Activated CD4-positive, alpha-beta T cell treated with anti-CD3 and anti-CD28 coated beads, Interleukin-2, amount 10 ng/mL, durations not matched to agents 24 days and 14 days (primary cell): ENCODE results near the gene MX1. TPM values are rescaled to one million over a fixed set of nuclear protein-coding genes. Genes with fewer than 3 reads are reported as not detected.
"Not testable (repeated sequence)": the region's sequence is repeated elsewhere in the genome, so short reads cannot be mapped to it uniquely, and the experiment has no call there.

Experiments used
- DNase-seq: peaks from one replicate; pipeline ENCODE4 v3.0.0; 2022
- H3K27ac Mint-ChIP-seq: one replicate; pipeline ENCODE4 v1.8.0; 2022; ENCODE audit warnings: mild to moderate bottlenecking, mixed read lengths
- H3K27me3 Mint-ChIP-seq: one replicate; pipeline ENCODE4 v1.8.0; 2022; ENCODE audit warnings: mixed read lengths
- H3K36me3 Mint-ChIP-seq: one replicate; pipeline ENCODE4 v1.8.0; 2022; ENCODE audit warnings: low read depth, mild to moderate bottlenecking, mixed read lengths
- H3K4me1 Mint-ChIP-seq: one replicate; pipeline ENCODE4 v1.8.0; 2021; ENCODE audit warnings: mixed read lengths
- H3K4me3 Mint-ChIP-seq: one replicate; pipeline ENCODE4 v1.8.0; 2022; ENCODE audit warnings: mild to moderate bottlenecking, moderate library complexity, mixed read lengths
- H3K9me3 Mint-ChIP-seq: one replicate; pipeline ENCODE4 v1.8.0; 2021; ENCODE audit warnings: mixed read lengths
- intact Hi-C: fragments of 100-400 bp; cut with micrococcal nuclease; formaldehyde crosslinking; loops from one replicate; pipeline ENCODE4 v1.15.1; 2023
- total RNA-seq: library from RNA; stranded (reverse); gene quantifications from 2 replicates; pipeline ENCODE4 v1.2.3, GENCODE V29; 2022

The MX1 gene
- total RNA-seq, 1 donor from 2014 or later = 88.8 TPM

- H3K36me3 Mint-ChIP-seq = peaks cover 75% of the 10 kb centered on the region
- no peak for DNase-seq
- no peaks in the 10 kb centered on the region for H3K27me3 Mint-ChIP-seq
- H3K9me3 Mint-ChIP-seq = no peaks in the 10 kb centered on the region
- H3K4me1 Mint-ChIP-seq = no peaks in the 10 kb centered on the region
- intact Hi-C loops = no loop called here
- no peak overlapping the region for H3K27ac Mint-ChIP-seq
- no peak overlapping the region for H3K4me3 Mint-ChIP-seq
Observed at GRCh38 chr21:41398831-41399230, 27.2 kb upstream of the MX1 start.

GRCh38 chr21:41399246-41399800 is 26.7 kb upstream of the MX1 start:
- Mint-ChIP-seq H3K36me3 (peaks cover 71% of the 10 kb centered on the region), H3K27ac (no peak overlapping the region), H3K4me3 (no peak overlapping the region), H3K9me3 (no peaks in the 10 kb centered on the region), H3K27me3 (no peaks in the 10 kb centered on the region), H3K4me1 (no peaks in the 10 kb centered on the region)
- intact Hi-C loops = no loop called here
- DNase-seq = no peak

- H3K4me3 Mint-ChIP-seq = no peak overlapping the region
- no peaks in the 10 kb centered on the region for H3K4me1 Mint-ChIP-seq
- intact Hi-C loops = no loop called here
- peaks cover 73% of the 10 kb centered on the region for H3K36me3 Mint-ChIP-seq
- no peaks in the 10 kb centered on the region for H3K9me3 Mint-ChIP-seq
- no peak for DNase-seq
- H3K27me3 Mint-ChIP-seq = no peaks in the 10 kb centered on the region
- H3K27ac Mint-ChIP-seq = no peak overlapping the region
Observed at GRCh38 chr21:41402231-41402630, 23.8 kb upstream of the MX1 start.

- peaks cover 73% of the 10 kb centered on the region for H3K36me3 Mint-ChIP-seq
Observed at GRCh38 chr21:41402796-41403195, 23.2 kb upstream of the MX1 start.

GRCh38 chr21:41403331-41403730 is 22.7 kb upstream of the MX1 start:
- H3K36me3 Mint-ChIP-seq = peaks cover 75% of the 10 kb centered on the region
- intact Hi-C loops = no loop called here
- no peaks in the 10 kb centered on the region for H3K4me1 Mint-ChIP-seq
- no peaks in the 10 kb centered on the region for H3K27me3 Mint-ChIP-seq
- DNase-seq = no peak
- no peak overlapping the region for H3K27ac Mint-ChIP-seq
- H3K4me3 Mint-ChIP-seq = no peak overlapping the region
- H3K9me3 Mint-ChIP-seq = no peaks in the 10 kb centered on the region

More at GRCh38 chr21:41402796-41403195, 23.2 kb upstream of the MX1 start:
- intact Hi-C loops = no loop called here
- H3K9me3 Mint-ChIP-seq = no peaks in the 10 kb centered on the region
- no peaks in the 10 kb centered on the region for H3K4me1 Mint-ChIP-seq
- H3K27me3 Mint-ChIP-seq = no peaks in the 10 kb centered on the region
- H3K27ac Mint-ChIP-seq = no peak overlapping the region
- no peak for DNase-seq
- no peak overlapping the region for H3K4me3 Mint-ChIP-seq

- intact Hi-C loops = no loop called here
- Mint-ChIP-seq H3K27ac (no peak overlapping the region), H3K9me3 (no peaks in the 10 kb centered on the region), H3K4me1 (peaks cover 2% of the 10 kb centered on the region), H3K4me3 (no peak overlapping the region), H3K27me3 (no peaks in the 10 kb centered on the region), H3K36me3 (peaks cover 75% of the 10 kb centered on the region)
- no peak for DNase-seq
Observed at GRCh38 chr21:41403966-41404365, 22.1 kb upstream of the MX1 start.

GRCh38 chr21:41405321-41405720 is 20.7 kb upstream of the MX1 start:
- H3K27ac Mint-ChIP-seq = no peak overlapping the region
- peaks cover 77% of the 10 kb centered on the region for H3K36me3 Mint-ChIP-seq
- no peaks in the 10 kb centered on the region for H3K27me3 Mint-ChIP-seq
- intact Hi-C loops = no loop called here
- no peak for DNase-seq
- no peaks in the 10 kb centered on the region for H3K9me3 Mint-ChIP-seq
- H3K4me1 Mint-ChIP-seq = peaks cover 2% of the 10 kb centered on the region
- no peak overlapping the region for H3K4me3 Mint-ChIP-seq

- no peaks in the 10 kb centered on the region for H3K27me3 Mint-ChIP-seq
- no peak overlapping the region for H3K27ac Mint-ChIP-seq
- no peaks in the 10 kb centered on the region for H3K9me3 Mint-ChIP-seq
- no peak for DNase-seq
- peaks cover 6% of the 10 kb centered on the region for H3K4me1 Mint-ChIP-seq
- intact Hi-C loops = no loop called here
- no peak overlapping the region for H3K4me3 Mint-ChIP-seq
- peaks cover 79% of the 10 kb centered on the region for H3K36me3 Mint-ChIP-seq
Observed at GRCh38 chr21:41406340-41406739, 19.7 kb upstream of the MX1 start.

- DNase-seq = no peak
- intact Hi-C loops = no loop called here
- no peak overlapping the region for H3K27ac Mint-ChIP-seq
- H3K36me3 Mint-ChIP-seq = peaks cover 74% of the 10 kb centered on the region
- H3K27me3 Mint-ChIP-seq = peaks cover 4% of the 10 kb centered on the region
- no peak overlapping the region for H3K4me3 Mint-ChIP-seq
- H3K9me3 Mint-ChIP-seq = peaks cover 10% of the 10 kb centered on the region
- H3K4me1 Mint-ChIP-seq = peaks cover 10% of the 10 kb centered on the region
Observed at GRCh38 chr21:41407541-41408460, 18.2 kb upstream of the MX1 start.

GRCh38 chr21:41410361-41410760 is 15.7 kb upstream of the MX1 start:
- peaks cover 62% of the 10 kb centered on the region for H3K36me3 Mint-ChIP-seq
- peaks cover 21% of the 10 kb centered on the region for H3K27me3 Mint-ChIP-seq
- intact Hi-C loops = no loop called here
- no peak overlapping the region for H3K4me3 Mint-ChIP-seq
- peaks cover 12% of the 10 kb centered on the region for H3K4me1 Mint-ChIP-seq
- H3K9me3 Mint-ChIP-seq = peaks cover 21% of the 10 kb centered on the region
- no peak overlapping the region for H3K27ac Mint-ChIP-seq
- no peak for DNase-seq

- Mint-ChIP-seq H3K4me3 (no peak overlapping the region), H3K36me3 (peaks cover 60% of the 10 kb centered on the region), H3K4me1 (peaks cover 12% of the 10 kb centered on the region), H3K27ac (no peak overlapping the region), H3K9me3 (peaks cover 24% of the 10 kb centered on the region), H3K27me3 (peaks cover 23% of the 10 kb centered on the region)
- intact Hi-C loops = no loop called here
- DNase-seq = no peak
Observed at GRCh38 chr21:41410767-41411448, 15.1 kb upstream of the MX1 start.

- H3K36me3 Mint-ChIP-seq = peaks cover 55% of the 10 kb centered on the region
- intact Hi-C loops = no loop called here
- peaks cover 12% of the 10 kb centered on the region for H3K4me1 Mint-ChIP-seq
- H3K27me3 Mint-ChIP-seq = peaks cover 24% of the 10 kb centered on the region
- H3K4me3 Mint-ChIP-seq = no peak overlapping the region
- peak; percentile 67 for DNase-seq
- H3K27ac Mint-ChIP-seq = no peak overlapping the region
- peaks cover 26% of the 10 kb centered on the region for H3K9me3 Mint-ChIP-seq
Observed at GRCh38 chr21:41411449-41412089, 14.5 kb upstream of the MX1 start.

- H3K27ac Mint-ChIP-seq, DNase-seq, H3K4me3 Mint-ChIP-seq, intact Hi-C loops, H3K36me3 Mint-ChIP-seq: not testable (repeated sequence)
- Mint-ChIP-seq H3K27me3 (peaks cover 21% of the 10 kb centered on the region), H3K4me1 (peaks cover 28% of the 10 kb centered on the region), H3K9me3 (peaks cover 16% of the 10 kb centered on the region)
Observed at GRCh38 chr21:41417505-41417904, 8.5 kb upstream of the MX1 start.

GRCh38 chr21:41418393-41418792 is 7.6 kb upstream of the MX1 start:
- intact Hi-C loops = no loop called here
- DNase-seq = no peak
- H3K9me3 Mint-ChIP-seq = peaks cover 11% of the 10 kb centered on the region
- H3K4me3 Mint-ChIP-seq = no peak overlapping the region
- no peak overlapping the region for H3K27ac Mint-ChIP-seq
- H3K36me3 Mint-ChIP-seq = peaks cover 4% of the 10 kb centered on the region
- H3K27me3 Mint-ChIP-seq = peaks cover 14% of the 10 kb centered on the region
- H3K4me1 Mint-ChIP-seq = peaks cover 36% of the 10 kb centered on the region
